GM23338 (cell line): ENCODE results near the gene MTRF1. TPM values are rescaled to one million over a fixed set of nuclear protein-coding genes. Genes with fewer than 3 reads are reported as not detected.

Experiments used
- ATAC-seq: fragments of 200-7000 bp; cut with Tn5 transposase; 3 replicates; pipeline ENCODE4 v1.9.1; 2020
- DNase-seq: peaks from one replicate; pipeline ENCODE4 v3.0.0-alpha.2; 2015; ENCODE audit warnings: low spot score
- H2AFZ ChIP-seq: fragments of 200-600 bp; sonication (generic); 2 replicates; pipeline ENCODE4 v1.8.0; 2016; ENCODE audit warnings: antibody characterized with exemption, mild to moderate bottlenecking, moderate library complexity
- H3F3A ChIP-seq: fragments of 200-600 bp; sonication (generic); replicated peaks from 2 replicates; pipeline ENCODE4 v1.8.0; 2017; ENCODE audit warnings: antibody characterized with exemption, mixed run types, low read depth
- H3K27ac ChIP-seq: fragments of 200-600 bp; sonication (generic); 2 replicates; pipeline ENCODE4 v1.6.1; 2016; ENCODE audit warnings: low read depth
- H3K27me3 ChIP-seq: fragments of 200-600 bp; sonication (generic); 2 replicates; pipeline ENCODE4 v1.8.0; 2016; ENCODE audit warnings: mild to moderate bottlenecking, mixed run types, moderate library complexity; ENCODE audit not compliant: insufficient read depth
- H3K36me3 ChIP-seq: fragments of 200-600 bp; sonication (generic); 2 replicates; pipeline ENCODE4 v1.8.0; 2016; ENCODE audit warnings: mild to moderate bottlenecking; ENCODE audit not compliant: insufficient read depth
- H3K4me1 ChIP-seq: fragments of 200-600 bp; sonication (generic); 2 replicates; pipeline ENCODE4 v1.8.0; 2016; ENCODE audit warnings: mild to moderate bottlenecking, moderate library complexity; ENCODE audit not compliant: insufficient read depth
- H3K4me2 ChIP-seq: fragments of 200-600 bp; sonication (generic); 2 replicates; pipeline ENCODE4 v1.7.1; 2017; ENCODE audit warnings: mixed run types
- H3K4me3 ChIP-seq: fragments of 200-600 bp; sonication (generic); 2 replicates; pipeline ENCODE4 v1.6.1; 2016; ENCODE audit warnings: mixed run types
- H3K79me2 ChIP-seq: fragments of 200-600 bp; sonication (generic); replicated peaks from 2 replicates; pipeline ENCODE4 v1.8.0; 2017; ENCODE audit warnings: mild to moderate bottlenecking; ENCODE audit not compliant: insufficient read depth
- H3K9me2 ChIP-seq: fragments of 200-600 bp; sonication (generic); 2 replicates; pipeline ENCODE4 v1.8.0; 2017; ENCODE audit not compliant: insufficient read depth
- H4K20me1 ChIP-seq: fragments of 200-600 bp; sonication (generic); replicated peaks from 2 replicates; pipeline ENCODE4 v1.8.0; 2017; ENCODE audit warnings: mild to moderate bottlenecking; ENCODE audit not compliant: insufficient read depth
- H3K27ac Mint-ChIP-seq: 2 replicates; pipeline ENCODE4 v1.8.0; 2020; ENCODE audit warnings: inconsistent platforms, mild to moderate bottlenecking, moderate library complexity, mixed read lengths
- H3K27me3 Mint-ChIP-seq: 3 replicates; pipeline ENCODE4 v1.8.0; 2022; ENCODE audit warnings: low read depth, mild to moderate bottlenecking, moderate library complexity, mixed read lengths, inconsistent platforms; ENCODE audit not compliant: insufficient read depth, poor library complexity
- H3K36me3 Mint-ChIP-seq: 3 replicates; pipeline ENCODE4 v1.8.0; 2021; ENCODE audit warnings: low read depth, mild to moderate bottlenecking, inconsistent platforms, moderate library complexity, mixed read lengths
- H3K4me1 Mint-ChIP-seq: 3 replicates; pipeline ENCODE4 v1.8.0; 2020; ENCODE audit warnings: mild to moderate bottlenecking, inconsistent platforms, mixed read lengths
- H3K4me3 Mint-ChIP-seq: 3 replicates; pipeline ENCODE4 v1.8.0; 2021; ENCODE audit warnings: moderate library complexity, mild to moderate bottlenecking, inconsistent platforms, mixed read lengths
- H3K9me3 Mint-ChIP-seq: 3 replicates; pipeline ENCODE4 v1.8.0; 2020; ENCODE audit warnings: moderate library complexity, mild to moderate bottlenecking, inconsistent platforms, mixed read lengths
- CREB1 ChIP-seq: fragments of 250-450 bp; sonication (Bioruptor Pico); IDR thresholded peaks from 2 replicates; pipeline ENCODE4 v1.5.0; 2020; ENCODE audit warnings: low read depth, mild to moderate bottlenecking, moderate library complexity
- CTCF ChIP-seq, 2 experiments: fragments of 200-600 bp in 1 of 2; sonication (generic) in 1 of 2; conservative IDR thresholded peaks; 2 replicates each; pipeline versions ENCODE4 v1.5.1 to v1.6.1; 2016 to 2017; ENCODE audit warnings: antibody characterized with exemption in 2 of 2, low read depth in 2 of 2, mild to moderate bottlenecking in 2 of 2, moderate library complexity in 1 of 2
- EZH2 ChIP-seq: fragments of 200-600 bp; sonication (generic); IDR thresholded peaks from one replicate; pipeline ENCODE4 v1.8.0; 2017; ENCODE audit warnings: antibody characterized with exemption, mild to moderate bottlenecking, low read depth; ENCODE audit not compliant: unreplicated experiment
- EZH2phosphoT487 ChIP-seq: fragments of 200-600 bp; sonication (generic); IDR thresholded peaks from one replicate; pipeline ENCODE4 v1.8.1; 2018; ENCODE audit warnings: antibody characterized with exemption; ENCODE audit not compliant: unreplicated experiment
- JUNB ChIP-seq: IDR thresholded peaks from one replicate; pipeline ENCODE4 v1.6.1; 2016; ENCODE audit warnings: antibody characterized with exemption; ENCODE audit not compliant: unreplicated experiment
- NANOG ChIP-seq: IDR thresholded peaks from 2 replicates; pipeline ENCODE4 v1.6.1; 2016; ENCODE audit warnings: antibody characterized with exemption, borderline replicate concordance
- POLR2AphosphoS5 ChIP-seq: IDR thresholded peaks from 2 replicates; pipeline ENCODE4 v1.6.1; 2016; ENCODE audit warnings: antibody characterized with exemption, low read depth
- STAT1 ChIP-seq: IDR thresholded peaks from one replicate; pipeline ENCODE4 v1.6.1; 2016; ENCODE audit warnings: antibody characterized with exemption; ENCODE audit not compliant: unreplicated experiment
- ZNF114 ChIP-seq: fragments of 250-450 bp; sonication (Bioruptor Pico); IDR thresholded peaks from 2 replicates; pipeline ENCODE4 v1.5.0; 2020; ENCODE audit warnings: mild to moderate bottlenecking, moderate library complexity
- ZNF331 ChIP-seq: fragments of 250-450 bp; sonication (Bioruptor Pico); IDR thresholded peaks from 2 replicates; pipeline ENCODE4 v1.5.0; 2020; ENCODE audit warnings: low read depth, mild to moderate bottlenecking, moderate library complexity
- polyA plus RNA-seq: library from polyadenylated mRNA; unstranded; fragments of >200 nt; fragmentation: Nextera tagmentation; extraction: Ambion mirVana; gene quantifications from 2 replicates; pipeline ENCODE4 v1.2.1, GENCODE V29; 2016
- total RNA-seq: library from RNA; depleted of rRNA; stranded (reverse); fragments of >200 nt; shearing (Covaris generic); gene quantifications from 2 replicates; pipeline ENCODE4 v1.2.3, GENCODE V29; 2014
- TF ChIP-seq, protein P1 (sequence below): IDR thresholded peaks from one replicate; pipeline ENCODE4 v1.6.1; 2018; ENCODE audit warnings: antibody characterized with exemption; ENCODE audit not compliant: unreplicated experiment
- TF ChIP-seq, protein P2 (sequence below): fragments of 250-450 bp; sonication (Bioruptor Pico); IDR thresholded peaks from 2 replicates; pipeline ENCODE4 v1.5.0; 2020; ENCODE audit warnings: mild to moderate bottlenecking, moderate library complexity
- TF ChIP-seq, protein P3 (sequence below): IDR thresholded peaks from 2 replicates; pipeline ENCODE4 v1.6.1; 2016; ENCODE audit warnings: antibody characterized with exemption

The MTRF1 gene
- total and polyA plus RNA-seq, 2 experiments from 2014 or later: 18.4 to 22.6 TPM

DNA sequence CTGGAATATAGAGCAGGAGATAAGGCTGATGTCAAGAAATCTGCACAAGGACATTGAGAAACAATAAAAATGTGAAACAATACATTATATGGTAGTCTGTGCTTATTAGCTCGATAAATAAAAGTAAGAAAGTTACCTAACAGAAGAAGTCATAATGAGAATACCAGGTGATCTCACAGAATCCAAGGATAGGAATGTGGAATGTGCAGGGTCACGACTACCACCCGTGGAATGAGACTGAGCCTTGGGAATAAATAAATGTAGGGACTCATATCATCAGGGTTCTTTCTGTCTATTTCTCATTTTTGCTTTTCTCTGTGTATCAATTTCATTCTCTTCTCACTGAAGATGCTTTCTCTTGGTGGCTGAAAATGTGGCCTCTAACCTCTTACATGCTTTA, 43.0 kb downstream of the MTRF1 start:
- Histone ChIP-seq H3K27ac (no peak overlapping the region), H3K9me2 (no peaks in the 10 kb centered on the region), H3K4me3 (no peak overlapping the region), H3K79me2 (no peaks in the 10 kb centered on the region), H2AFZ (no peak overlapping the region), H3K4me2 (no peak overlapping the region), H3K27me3 (no peaks in the 10 kb centered on the region), H3F3A (no peaks in the 10 kb centered on the region), H4K20me1 (no peaks in the 10 kb centered on the region), H3K4me1 (no peaks in the 10 kb centered on the region), H3K36me3 (no peaks in the 10 kb centered on the region)
- Mint-ChIP-seq H3K27me3 (no peaks in the 10 kb centered on the region), H3K36me3 (no peaks in the 10 kb centered on the region; the same call in 2 of the 3 replicates), H3K4me3 (no peak overlapping the region), H3K9me3 (no peaks in the 10 kb centered on the region), H3K27ac (no peak overlapping the region), H3K4me1 (no peaks in the 10 kb centered on the region)
- no peak for TF ChIP-seq NANOG
- no peak for TF ChIP-seq ZNF331
- TF ChIP-seq CTCF (conservative IDR thresholded peaks at IDR 0.05; ENCODE audit: low read depth in 2 of 2): no peak
- TF ChIP-seq, protein P1, sequence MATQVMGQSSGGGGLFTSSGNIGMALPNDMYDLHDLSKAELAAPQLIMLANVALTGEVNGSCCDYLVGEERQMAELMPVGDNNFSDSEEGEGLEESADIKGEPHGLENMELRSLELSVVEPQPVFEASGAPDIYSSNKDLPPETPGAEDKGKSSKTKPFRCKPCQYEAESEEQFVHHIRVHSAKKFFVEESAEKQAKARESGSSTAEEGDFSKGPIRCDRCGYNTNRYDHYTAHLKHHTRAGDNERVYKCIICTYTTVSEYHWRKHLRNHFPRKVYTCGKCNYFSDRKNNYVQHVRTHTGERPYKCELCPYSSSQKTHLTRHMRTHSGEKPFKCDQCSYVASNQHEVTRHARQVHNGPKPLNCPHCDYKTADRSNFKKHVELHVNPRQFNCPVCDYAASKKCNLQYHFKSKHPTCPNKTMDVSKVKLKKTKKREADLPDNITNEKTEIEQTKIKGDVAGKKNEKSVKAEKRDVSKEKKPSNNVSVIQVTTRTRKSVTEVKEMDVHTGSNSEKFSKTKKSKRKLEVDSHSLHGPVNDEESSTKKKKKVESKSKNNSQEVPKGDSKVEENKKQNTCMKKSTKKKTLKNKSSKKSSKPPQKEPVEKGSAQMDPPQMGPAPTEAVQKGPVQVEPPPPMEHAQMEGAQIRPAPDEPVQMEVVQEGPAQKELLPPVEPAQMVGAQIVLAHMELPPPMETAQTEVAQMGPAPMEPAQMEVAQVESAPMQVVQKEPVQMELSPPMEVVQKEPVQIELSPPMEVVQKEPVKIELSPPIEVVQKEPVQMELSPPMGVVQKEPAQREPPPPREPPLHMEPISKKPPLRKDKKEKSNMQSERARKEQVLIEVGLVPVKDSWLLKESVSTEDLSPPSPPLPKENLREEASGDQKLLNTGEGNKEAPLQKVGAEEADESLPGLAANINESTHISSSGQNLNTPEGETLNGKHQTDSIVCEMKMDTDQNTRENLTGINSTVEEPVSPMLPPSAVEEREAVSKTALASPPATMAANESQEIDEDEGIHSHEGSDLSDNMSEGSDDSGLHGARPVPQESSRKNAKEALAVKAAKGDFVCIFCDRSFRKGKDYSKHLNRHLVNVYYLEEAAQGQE: no peak
- TF ChIP-seq, protein P2, sequence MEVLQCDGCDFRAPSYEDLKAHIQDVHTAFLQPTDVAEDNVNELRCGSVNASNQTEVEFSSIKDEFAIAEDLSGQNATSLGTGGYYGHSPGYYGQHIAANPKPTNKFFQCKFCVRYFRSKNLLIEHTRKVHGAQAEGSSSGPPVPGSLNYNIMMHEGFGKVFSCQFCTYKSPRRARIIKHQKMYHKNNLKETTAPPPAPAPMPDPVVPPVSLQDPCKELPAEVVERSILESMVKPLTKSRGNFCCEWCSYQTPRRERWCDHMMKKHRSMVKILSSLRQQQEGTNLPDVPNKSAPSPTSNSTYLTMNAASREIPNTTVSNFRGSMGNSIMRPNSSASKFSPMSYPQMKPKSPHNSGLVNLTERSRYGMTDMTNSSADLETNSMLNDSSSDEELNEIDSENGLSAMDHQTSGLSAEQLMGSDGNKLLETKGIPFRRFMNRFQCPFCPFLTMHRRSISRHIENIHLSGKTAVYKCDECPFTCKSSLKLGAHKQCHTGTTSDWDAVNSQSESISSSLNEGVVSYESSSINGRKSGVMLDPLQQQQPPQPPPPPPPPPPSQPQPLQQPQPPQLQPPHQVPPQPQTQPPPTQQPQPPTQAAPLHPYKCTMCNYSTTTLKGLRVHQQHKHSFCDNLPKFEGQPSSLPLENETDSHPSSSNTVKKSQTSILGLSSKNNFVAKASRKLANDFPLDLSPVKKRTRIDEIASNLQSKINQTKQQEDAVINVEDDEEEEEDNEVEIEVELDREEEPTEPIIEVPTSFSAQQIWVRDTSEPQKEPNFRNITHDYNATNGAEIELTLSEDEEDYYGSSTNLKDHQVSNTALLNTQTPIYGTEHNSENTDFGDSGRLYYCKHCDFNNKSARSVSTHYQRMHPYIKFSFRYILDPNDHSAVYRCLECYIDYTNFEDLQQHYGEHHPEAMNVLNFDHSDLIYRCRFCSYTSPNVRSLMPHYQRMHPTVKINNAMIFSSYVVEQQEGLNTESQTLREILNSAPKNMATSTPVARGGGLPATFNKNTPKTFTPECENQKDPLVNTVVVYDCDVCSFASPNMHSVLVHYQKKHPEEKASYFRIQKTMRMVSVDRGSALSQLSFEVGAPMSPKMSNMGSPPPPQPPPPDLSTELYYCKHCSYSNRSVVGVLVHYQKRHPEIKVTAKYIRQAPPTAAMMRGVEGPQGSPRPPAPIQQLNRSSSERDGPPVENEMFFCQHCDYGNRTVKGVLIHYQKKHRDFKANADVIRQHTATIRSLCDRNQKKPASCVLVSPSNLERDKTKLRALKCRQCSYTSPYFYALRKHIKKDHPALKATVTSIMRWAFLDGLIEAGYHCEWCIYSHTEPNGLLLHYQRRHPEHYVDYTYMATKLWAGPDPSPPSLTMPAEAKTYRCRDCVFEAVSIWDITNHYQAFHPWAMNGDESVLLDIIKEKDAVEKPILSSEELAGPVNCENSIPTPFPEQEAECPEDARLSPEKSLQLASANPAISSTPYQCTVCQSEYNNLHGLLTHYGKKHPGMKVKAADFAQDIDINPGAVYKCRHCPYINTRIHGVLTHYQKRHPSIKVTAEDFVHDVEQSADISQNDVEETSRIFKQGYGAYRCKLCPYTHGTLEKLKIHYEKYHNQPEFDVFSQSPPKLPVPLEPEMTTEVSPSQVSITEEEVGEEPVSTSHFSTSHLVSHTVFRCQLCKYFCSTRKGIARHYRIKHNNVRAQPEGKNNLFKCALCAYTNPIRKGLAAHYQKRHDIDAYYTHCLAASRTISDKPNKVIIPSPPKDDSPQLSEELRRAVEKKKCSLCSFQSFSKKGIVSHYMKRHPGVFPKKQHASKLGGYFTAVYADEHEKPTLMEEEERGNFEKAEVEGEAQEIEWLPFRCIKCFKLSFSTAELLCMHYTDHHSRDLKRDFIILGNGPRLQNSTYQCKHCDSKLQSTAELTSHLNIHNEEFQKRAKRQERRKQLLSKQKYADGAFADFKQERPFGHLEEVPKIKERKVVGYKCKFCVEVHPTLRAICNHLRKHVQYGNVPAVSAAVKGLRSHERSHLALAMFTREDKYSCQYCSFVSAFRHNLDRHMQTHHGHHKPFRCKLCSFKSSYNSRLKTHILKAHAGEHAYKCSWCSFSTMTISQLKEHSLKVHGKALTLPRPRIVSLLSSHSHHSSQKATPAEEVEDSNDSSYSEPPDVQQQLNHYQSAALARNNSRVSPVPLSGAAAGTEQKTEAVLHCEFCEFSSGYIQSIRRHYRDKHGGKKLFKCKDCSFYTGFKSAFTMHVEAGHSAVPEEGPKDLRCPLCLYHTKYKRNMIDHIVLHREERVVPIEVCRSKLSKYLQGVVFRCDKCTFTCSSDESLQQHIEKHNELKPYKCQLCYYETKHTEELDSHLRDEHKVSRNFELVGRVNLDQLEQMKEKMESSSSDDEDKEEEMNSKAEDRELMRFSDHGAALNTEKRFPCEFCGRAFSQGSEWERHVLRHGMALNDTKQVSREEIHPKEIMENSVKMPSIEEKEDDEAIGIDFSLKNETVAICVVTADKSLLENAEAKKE (CRISPR knock-in tag): no peak
- no peak for TF ChIP-seq EZH2
- no peak for TF ChIP-seq POLR2AphosphoS5
- no peak for TF ChIP-seq ZNF114 (CRISPR knock-in tag)
- no peak for TF ChIP-seq STAT1
- no peak for TF ChIP-seq JUNB
- TF ChIP-seq, protein P3, sequence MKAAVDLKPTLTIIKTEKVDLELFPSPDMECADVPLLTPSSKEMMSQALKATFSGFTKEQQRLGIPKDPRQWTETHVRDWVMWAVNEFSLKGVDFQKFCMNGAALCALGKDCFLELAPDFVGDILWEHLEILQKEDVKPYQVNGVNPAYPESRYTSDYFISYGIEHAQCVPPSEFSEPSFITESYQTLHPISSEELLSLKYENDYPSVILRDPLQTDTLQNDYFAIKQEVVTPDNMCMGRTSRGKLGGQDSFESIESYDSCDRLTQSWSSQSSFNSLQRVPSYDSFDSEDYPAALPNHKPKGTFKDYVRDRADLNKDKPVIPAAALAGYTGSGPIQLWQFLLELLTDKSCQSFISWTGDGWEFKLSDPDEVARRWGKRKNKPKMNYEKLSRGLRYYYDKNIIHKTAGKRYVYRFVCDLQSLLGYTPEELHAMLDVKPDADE: no peak
- no peak for TF ChIP-seq CREB1 (CRISPR knock-in tag)
- no peak for TF ChIP-seq EZH2phosphoT487
- no peak for DNase-seq
- no peak for ATAC-seq
